ENCODE measurements around the gene PAX7. TPM values are rescaled to one million over a fixed set of nuclear protein-coding genes. Genes with fewer than 3 reads are reported as not detected.

Gene PAX7
- polyA plus RNA-seq, 1 of the 3 experiments (the other 2 are of a cell fraction): not detected

DNA sequence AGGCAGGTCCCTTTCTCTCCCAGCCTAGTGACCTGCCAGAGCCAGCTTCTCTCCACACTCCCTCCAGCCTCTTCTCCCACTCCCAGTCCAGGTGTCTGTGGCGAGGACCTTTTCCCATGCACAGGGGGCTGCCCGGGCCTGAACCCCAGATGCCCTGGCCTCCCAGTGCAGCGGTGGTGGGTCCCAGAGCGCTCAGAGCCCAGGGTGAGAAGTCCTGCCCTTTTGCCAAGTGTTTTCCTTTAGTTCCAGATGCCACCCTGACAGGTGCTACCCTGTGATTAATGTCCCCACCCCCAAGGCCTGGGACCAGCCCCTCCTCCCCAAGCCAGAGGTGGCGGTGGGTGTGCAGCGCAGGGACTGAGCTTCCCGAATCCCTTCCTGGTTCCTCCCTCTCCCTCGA is 90.4 kb downstream of the PAX7 start:
- no peak overlapping the region for H3K4me3 ChIP-seq (ENCODE audit: low read depth in 2 of 2, low read length in 1 of 2)
- 41% methylated on average over 6 of the region's 8 CpGs for WGBS (ENCODE audit: low lambda C conversion rate)
- H3K4me2 ChIP-seq: no peak overlapping the region
- peaks cover 23% of the 10 kb centered on the region for H3K27me3 ChIP-seq (ENCODE audit: insufficient read depth)
- no peak overlapping the region for H3K9ac ChIP-seq
- H3K79me2 ChIP-seq (ENCODE audit: insufficient read depth): no peaks in the 10 kb centered on the region
- no peaks in the 10 kb centered on the region for H3F3A ChIP-seq (replicated peaks; ENCODE audit: insufficient read depth)
- H3K9me2 ChIP-seq: no peaks in the 10 kb centered on the region
- no peaks in the 10 kb centered on the region for H4K20me1 ChIP-seq (ENCODE audit: insufficient read depth)
- ChIA-PET CTCF (interaction anchor here (0.7 to 2.9 kb wide), 4 partner anchors 8 to 155 kb away, joined by 3 to 9 read pairs (median 3); no protein-coding TSS in a partner anchor), POLR2A (no interaction called here)
- H2AFZ ChIP-seq (ENCODE audit: low read depth): no peak overlapping the region
- H3K9me3 ChIP-seq: no peaks in the 10 kb centered on the region
- DNase-seq: no peak
- H3K27ac ChIP-seq (ENCODE audit: low read depth in 2 of 2, low read length in 1 of 2): no peak overlapping the region
- H3K36me3 ChIP-seq (replicated peaks in 1 of 2; ENCODE audit: control insufficient read depth in 1 of 2, insufficient read depth in 2 of 2, low read length in 1 of 2): no peaks in the 10 kb centered on the region
- TF ChIP-seq TCF12 (IDR thresholded peaks at IDR 0.05) (no peak), FOXJ3 (CRISPR knock-in tag; IDR thresholded peaks at IDR 0.05) (no peak), FOSL2 (IDR thresholded peaks at IDR 0.05; ENCODE audit: borderline replicate concordance, low read depth) (no peak), RAD21 (IDR thresholded peaks at IDR 0.05; ENCODE audit: low read length) (no peak), RFX5 (IDR thresholded peaks at IDR 0.05; ENCODE audit: low read length) (no peak), SMC3 (IDR thresholded peaks at IDR 0.05; ENCODE audit: low read depth, low read length) (no peak), FOXM1 (IDR thresholded peaks at IDR 0.05; ENCODE audit: low read depth) (no peak), MEF2A (IDR thresholded peaks at IDR 0.05; ENCODE audit: borderline replicate concordance, low read depth) (no peak), TEAD4 (IDR thresholded peaks at IDR 0.05; ENCODE audit: borderline replicate concordance, insufficient read depth) (no peak)
- TF ChIP-seq, protein P1, sequence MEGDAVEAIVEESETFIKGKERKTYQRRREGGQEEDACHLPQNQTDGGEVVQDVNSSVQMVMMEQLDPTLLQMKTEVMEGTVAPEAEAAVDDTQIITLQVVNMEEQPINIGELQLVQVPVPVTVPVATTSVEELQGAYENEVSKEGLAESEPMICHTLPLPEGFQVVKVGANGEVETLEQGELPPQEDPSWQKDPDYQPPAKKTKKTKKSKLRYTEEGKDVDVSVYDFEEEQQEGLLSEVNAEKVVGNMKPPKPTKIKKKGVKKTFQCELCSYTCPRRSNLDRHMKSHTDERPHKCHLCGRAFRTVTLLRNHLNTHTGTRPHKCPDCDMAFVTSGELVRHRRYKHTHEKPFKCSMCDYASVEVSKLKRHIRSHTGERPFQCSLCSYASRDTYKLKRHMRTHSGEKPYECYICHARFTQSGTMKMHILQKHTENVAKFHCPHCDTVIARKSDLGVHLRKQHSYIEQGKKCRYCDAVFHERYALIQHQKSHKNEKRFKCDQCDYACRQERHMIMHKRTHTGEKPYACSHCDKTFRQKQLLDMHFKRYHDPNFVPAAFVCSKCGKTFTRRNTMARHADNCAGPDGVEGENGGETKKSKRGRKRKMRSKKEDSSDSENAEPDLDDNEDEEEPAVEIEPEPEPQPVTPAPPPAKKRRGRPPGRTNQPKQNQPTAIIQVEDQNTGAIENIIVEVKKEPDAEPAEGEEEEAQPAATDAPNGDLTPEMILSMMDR (IDR thresholded peaks at IDR 0.05): no peak
- TF ChIP-seq, protein P2, sequence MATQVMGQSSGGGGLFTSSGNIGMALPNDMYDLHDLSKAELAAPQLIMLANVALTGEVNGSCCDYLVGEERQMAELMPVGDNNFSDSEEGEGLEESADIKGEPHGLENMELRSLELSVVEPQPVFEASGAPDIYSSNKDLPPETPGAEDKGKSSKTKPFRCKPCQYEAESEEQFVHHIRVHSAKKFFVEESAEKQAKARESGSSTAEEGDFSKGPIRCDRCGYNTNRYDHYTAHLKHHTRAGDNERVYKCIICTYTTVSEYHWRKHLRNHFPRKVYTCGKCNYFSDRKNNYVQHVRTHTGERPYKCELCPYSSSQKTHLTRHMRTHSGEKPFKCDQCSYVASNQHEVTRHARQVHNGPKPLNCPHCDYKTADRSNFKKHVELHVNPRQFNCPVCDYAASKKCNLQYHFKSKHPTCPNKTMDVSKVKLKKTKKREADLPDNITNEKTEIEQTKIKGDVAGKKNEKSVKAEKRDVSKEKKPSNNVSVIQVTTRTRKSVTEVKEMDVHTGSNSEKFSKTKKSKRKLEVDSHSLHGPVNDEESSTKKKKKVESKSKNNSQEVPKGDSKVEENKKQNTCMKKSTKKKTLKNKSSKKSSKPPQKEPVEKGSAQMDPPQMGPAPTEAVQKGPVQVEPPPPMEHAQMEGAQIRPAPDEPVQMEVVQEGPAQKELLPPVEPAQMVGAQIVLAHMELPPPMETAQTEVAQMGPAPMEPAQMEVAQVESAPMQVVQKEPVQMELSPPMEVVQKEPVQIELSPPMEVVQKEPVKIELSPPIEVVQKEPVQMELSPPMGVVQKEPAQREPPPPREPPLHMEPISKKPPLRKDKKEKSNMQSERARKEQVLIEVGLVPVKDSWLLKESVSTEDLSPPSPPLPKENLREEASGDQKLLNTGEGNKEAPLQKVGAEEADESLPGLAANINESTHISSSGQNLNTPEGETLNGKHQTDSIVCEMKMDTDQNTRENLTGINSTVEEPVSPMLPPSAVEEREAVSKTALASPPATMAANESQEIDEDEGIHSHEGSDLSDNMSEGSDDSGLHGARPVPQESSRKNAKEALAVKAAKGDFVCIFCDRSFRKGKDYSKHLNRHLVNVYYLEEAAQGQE (IDR thresholded peaks at IDR 0.05; ENCODE audit: low read depth, low read length): no peak
- H3K4me1 ChIP-seq (ENCODE audit: control insufficient read depth in 1 of 2, insufficient read depth in 2 of 2, low read depth in 1 of 2, low read length in 1 of 2): peaks cover 0 to 34% of the 10 kb centered on the region in 2 experiments; a peak in 1 of 4 replicates

DNA sequence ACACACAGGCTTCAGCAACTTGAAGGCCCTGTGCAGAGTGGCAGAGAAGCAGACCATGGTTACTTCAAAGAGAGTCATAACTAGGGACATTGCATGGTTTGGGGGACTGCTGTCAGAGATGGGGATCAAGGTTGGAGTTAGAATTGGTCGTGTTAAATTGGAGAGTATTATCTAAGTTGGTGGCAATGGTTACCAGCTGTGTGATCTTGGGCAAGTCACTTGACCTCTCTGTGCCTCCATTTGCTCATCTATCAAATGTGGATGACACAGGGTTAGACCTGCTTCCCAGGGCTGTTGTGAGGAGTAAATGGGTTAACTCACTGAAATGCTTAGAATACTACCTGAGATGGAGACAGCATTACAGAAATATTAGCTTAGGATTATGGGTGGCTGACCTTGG is 91.1 kb downstream of the PAX7 start:
- POLR2A ChIA-PET: no interaction called here
- 33% methylated on average over 1 of the region's 1 CpG for WGBS (ENCODE audit: low lambda C conversion rate)
- Histone ChIP-seq H3K4me3 (ENCODE audit: low read depth in 2 of 2, low read length in 1 of 2) (no peak overlapping the region), H3K4me1 (ENCODE audit: control insufficient read depth in 1 of 2, insufficient read depth in 2 of 2, low read depth in 1 of 2, low read length in 1 of 2) (peaks cover 0 to 31% of the 10 kb centered on the region in 2 experiments; a peak in 1 of 4 replicates), H3K9me3 (no peaks in the 10 kb centered on the region), H3K9ac (no peak overlapping the region), H3F3A (replicated peaks; ENCODE audit: insufficient read depth) (no peaks in the 10 kb centered on the region), H3K27me3 (ENCODE audit: insufficient read depth) (peaks cover 15% of the 10 kb centered on the region), H4K20me1 (ENCODE audit: insufficient read depth) (no peaks in the 10 kb centered on the region), H3K36me3 (replicated peaks in 1 of 2; ENCODE audit: control insufficient read depth in 1 of 2, insufficient read depth in 2 of 2, low read length in 1 of 2) (no peaks in the 10 kb centered on the region), H3K9me2 (no peaks in the 10 kb centered on the region), H3K4me2 (no peak overlapping the region), H2AFZ (ENCODE audit: low read depth) (no peak overlapping the region), H3K27ac (ENCODE audit: low read depth in 2 of 2, low read length in 1 of 2) (no peak overlapping the region), H3K79me2 (ENCODE audit: insufficient read depth) (no peaks in the 10 kb centered on the region)
- no peak for DNase-seq
- CTCF ChIA-PET: interaction anchor here (0.8 to 2.9 kb wide), 5 partner anchors 9 to 98 kb away, joined by 3 to 9 read pairs (median 4); no protein-coding TSS in a partner anchor
- TF ChIP-seq SIN3A (IDR thresholded peaks at IDR 0.05; ENCODE audit: borderline replicate concordance, low read depth, low read length) (no peak), EP300 (IDR thresholded peaks at IDR 0.05; ENCODE audit: borderline replicate concordance in 1 of 2, low read depth in 1 of 2, low read length in 1 of 2) (no peak), TCF12 (IDR thresholded peaks at IDR 0.05) (no peak), MEF2A (IDR thresholded peaks at IDR 0.05; ENCODE audit: borderline replicate concordance, low read depth) (no peak)
- TF ChIP-seq, protein P3, sequence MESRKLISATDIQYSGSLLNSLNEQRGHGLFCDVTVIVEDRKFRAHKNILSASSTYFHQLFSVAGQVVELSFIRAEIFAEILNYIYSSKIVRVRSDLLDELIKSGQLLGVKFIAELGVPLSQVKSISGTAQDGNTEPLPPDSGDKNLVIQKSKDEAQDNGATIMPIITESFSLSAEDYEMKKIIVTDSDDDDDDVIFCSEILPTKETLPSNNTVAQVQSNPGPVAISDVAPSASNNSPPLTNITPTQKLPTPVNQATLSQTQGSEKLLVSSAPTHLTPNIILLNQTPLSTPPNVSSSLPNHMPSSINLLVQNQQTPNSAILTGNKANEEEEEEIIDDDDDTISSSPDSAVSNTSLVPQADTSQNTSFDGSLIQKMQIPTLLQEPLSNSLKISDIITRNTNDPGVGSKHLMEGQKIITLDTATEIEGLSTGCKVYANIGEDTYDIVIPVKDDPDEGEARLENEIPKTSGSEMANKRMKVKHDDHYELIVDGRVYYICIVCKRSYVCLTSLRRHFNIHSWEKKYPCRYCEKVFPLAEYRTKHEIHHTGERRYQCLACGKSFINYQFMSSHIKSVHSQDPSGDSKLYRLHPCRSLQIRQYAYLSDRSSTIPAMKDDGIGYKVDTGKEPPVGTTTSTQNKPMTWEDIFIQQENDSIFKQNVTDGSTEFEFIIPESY (IDR thresholded peaks at IDR 0.05; ENCODE audit: borderline replicate concordance, low read depth): no peak

Measured in SK-N-SH (cell line).